BJ (cell line): ENCODE data around the gene ZNF346. TPM values are rescaled to one million over a fixed set of nuclear protein-coding genes. Genes with fewer than 3 reads are reported as not detected.
A peak's percentile ranks its signal among the peaks of the same experiment; 100 is the strongest.
"Not testable (repeated sequence)": the region's sequence is repeated elsewhere in the genome, so short reads cannot be mapped to it uniquely, and the experiment has no call there.

Experiments used
- CTCF ChIA-PET: fragments of 350-600 bp; formaldehyde crosslinking; extraction: SDS; loops from one replicate; lab custom pipeline; 2021; ENCODE audit warnings: antibody characterized with exemption, inconsistent platforms; lab: Yijun Ruan, JAX
- POLR2A ChIA-PET: fragments of 300-600 bp; sonication (Branson Sonifier 250); formaldehyde crosslinking; extraction: SDS; loops from one replicate; lab custom pipeline; 2021; ENCODE audit warnings: antibody characterized with exemption; lab: Charles Lee
- DNase-seq: peaks from one replicate; pipeline ENCODE4 v3.0.0-alpha.2; 2011; ENCODE audit warnings: low read depth
- H3K27me3 ChIP-seq: 2 replicates; pipeline ENCODE4 v1.6.0; 2011; ENCODE audit warnings: low read length; ENCODE audit not compliant: control insufficient read depth, insufficient read depth
- H3K36me3 ChIP-seq: 2 replicates; pipeline ENCODE4 v1.5.1; 2011; ENCODE audit warnings: low read length; ENCODE audit not compliant: control insufficient read depth, insufficient read depth
- H3K4me3 ChIP-seq: 2 replicates; pipeline ENCODE4 v1.5.1; 2011; ENCODE audit warnings: low read depth, mild to moderate bottlenecking, control low read depth, low read length
- polyA plus RNA-seq: library from polyadenylated mRNA; depleted of rRNA; stranded (reverse); fragments of >200 nt; gene quantifications from 2 replicates; pipeline ENCODE4 v1.2.3, GENCODE V29; 2011
- TF ChIP-seq, protein P1 (sequence below): IDR thresholded peaks from 2 replicates; pipeline ENCODE4 v1.5.1; 2011; ENCODE audit warnings: low read depth, mild to moderate bottlenecking, control low read depth, inconsistent platforms, low read length, moderate library complexity; ENCODE audit not compliant: insufficient read depth

ZNF346 gene
- polyA plus RNA-seq, 1 experiment, result 16.8 TPM

DNA sequence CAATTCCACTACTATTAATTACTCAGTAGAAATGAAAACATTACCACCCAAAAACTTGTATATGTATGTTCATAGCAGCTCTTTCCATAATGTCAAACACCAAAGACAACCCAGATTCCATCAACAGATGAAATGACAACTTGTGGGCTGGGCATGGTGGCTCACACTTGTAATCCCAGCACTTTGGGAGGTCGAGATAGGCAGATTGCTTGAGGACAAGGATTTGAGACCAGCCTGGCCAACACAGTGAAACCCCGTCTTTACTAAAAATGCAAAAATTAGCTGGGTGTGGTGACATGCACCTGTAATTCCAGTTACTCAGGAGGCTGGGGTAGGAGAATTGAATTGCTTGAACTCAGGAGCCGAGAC lies 27.4 kb upstream of the ZNF346 start:
- Histone ChIP-seq H3K4me3 (no peak overlapping the region), H3K27me3 (no peaks in the 10 kb centered on the region), H3K36me3 (no peaks in the 10 kb centered on the region)
- ChIA-PET POLR2A (no interaction called here), CTCF (interaction anchor here (1.1 kb wide), 1 partner anchor 11 kb away, joined by 3 read pairs; no protein-coding TSS in a partner anchor)
- no peak for DNase-seq
- TF ChIP-seq, protein P1, sequence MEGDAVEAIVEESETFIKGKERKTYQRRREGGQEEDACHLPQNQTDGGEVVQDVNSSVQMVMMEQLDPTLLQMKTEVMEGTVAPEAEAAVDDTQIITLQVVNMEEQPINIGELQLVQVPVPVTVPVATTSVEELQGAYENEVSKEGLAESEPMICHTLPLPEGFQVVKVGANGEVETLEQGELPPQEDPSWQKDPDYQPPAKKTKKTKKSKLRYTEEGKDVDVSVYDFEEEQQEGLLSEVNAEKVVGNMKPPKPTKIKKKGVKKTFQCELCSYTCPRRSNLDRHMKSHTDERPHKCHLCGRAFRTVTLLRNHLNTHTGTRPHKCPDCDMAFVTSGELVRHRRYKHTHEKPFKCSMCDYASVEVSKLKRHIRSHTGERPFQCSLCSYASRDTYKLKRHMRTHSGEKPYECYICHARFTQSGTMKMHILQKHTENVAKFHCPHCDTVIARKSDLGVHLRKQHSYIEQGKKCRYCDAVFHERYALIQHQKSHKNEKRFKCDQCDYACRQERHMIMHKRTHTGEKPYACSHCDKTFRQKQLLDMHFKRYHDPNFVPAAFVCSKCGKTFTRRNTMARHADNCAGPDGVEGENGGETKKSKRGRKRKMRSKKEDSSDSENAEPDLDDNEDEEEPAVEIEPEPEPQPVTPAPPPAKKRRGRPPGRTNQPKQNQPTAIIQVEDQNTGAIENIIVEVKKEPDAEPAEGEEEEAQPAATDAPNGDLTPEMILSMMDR, result no peak

GRCh38 chr5:176995896-176996767 lies 26.4 kb upstream of the ZNF346 start:
- TF ChIP-seq, protein P1, result no peak
- POLR2A ChIA-PET, result interaction anchor here (0.5 kb wide), 1 partner anchor 601 kb away, joined by 6 read pairs; no protein-coding TSS in a partner anchor
- no peaks in the 10 kb centered on the region for H3K27me3 ChIP-seq

DNA sequence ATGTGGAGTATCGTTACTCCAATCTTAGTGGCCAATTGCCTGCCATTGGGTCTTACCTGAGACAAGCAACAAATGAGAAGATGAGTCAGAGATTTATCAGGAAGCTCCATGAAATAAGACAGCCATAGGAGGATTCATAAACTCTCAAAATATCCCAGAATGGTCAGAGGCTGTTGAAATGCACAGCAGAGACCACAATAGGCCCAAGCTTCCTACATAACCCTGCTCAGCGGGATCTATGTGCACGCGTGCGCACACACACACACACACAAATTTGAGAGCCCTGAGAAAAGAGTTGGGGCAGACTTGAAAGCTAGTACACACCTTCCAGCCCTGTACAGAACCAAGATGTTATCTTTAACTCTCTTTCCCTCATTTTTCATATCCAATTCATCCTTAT lies 25.7 kb upstream of the ZNF346 start:
- ChIA-PET CTCF (interaction anchor here (1.5 kb wide), 1 partner anchor 9 kb away, joined by 11 read pairs; the partner anchor contains the start of gene UIMC1), POLR2A (no interaction called here)
- TF ChIP-seq, protein P1, result no peak
- DNase-seq, result no peak
- Histone ChIP-seq H3K4me3 (no peak overlapping the region), H3K27me3 (no peaks in the 10 kb centered on the region), H3K36me3 (no peaks in the 10 kb centered on the region)

More at GRCh38 chr5:176995896-176996767, 26.4 kb upstream of the ZNF346 start:
- Histone ChIP-seq H3K36me3 (no peaks in the 10 kb centered on the region), H3K4me3 (no peak overlapping the region)
- CTCF ChIA-PET, result interaction anchor here (1.5 kb wide), 1 partner anchor 10 kb away, joined by 11 read pairs; the partner anchor contains the start of gene UIMC1
- DNase-seq, result peak; percentile 55

GRCh38 chr5:176998828-176999227 lies 23.7 kb upstream of the ZNF346 start:
- ChIA-PET POLR2A (no interaction called here), CTCF (no interaction called here)
- Histone ChIP-seq H3K27me3 (no peaks in the 10 kb centered on the region), H3K4me3 (no peak overlapping the region), H3K36me3 (no peaks in the 10 kb centered on the region)
- DNase-seq, result no peak
- TF ChIP-seq, protein P1, result no peak

DNA sequence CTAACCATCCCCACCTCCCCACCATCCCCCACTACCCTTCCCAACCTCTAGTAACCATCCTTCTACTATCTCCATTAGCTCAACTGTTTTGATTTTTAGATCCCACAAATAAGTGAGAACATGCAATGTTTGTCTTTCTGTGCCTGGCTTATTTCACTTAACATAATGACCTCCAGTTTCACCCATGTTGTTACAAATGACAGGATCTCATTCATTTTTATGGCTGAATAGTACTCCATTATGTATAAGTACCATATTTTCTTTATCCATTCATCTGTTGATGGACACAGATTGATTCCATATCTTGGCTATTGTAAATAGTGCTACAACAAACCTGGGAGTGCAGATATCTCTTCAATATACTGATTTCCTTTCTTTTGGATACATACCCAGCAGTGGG lies 23.0 kb upstream of the ZNF346 start:
- CTCF ChIA-PET, result not testable (repeated sequence)

More for the DNA sequence above, 23.0 kb upstream of the ZNF346 start:
- H3K27me3 ChIP-seq, H3K36me3 ChIP-seq, DNase-seq, POLR2A ChIA-PET, H3K4me3 ChIP-seq: not testable (repeated sequence)
